Measurements from ENCODE around the gene NTRK3. TPM values are rescaled to one million over a fixed set of nuclear protein-coding genes. Genes with fewer than 3 reads are reported as not detected.
A peak's percentile ranks its signal among the peaks of the same experiment; 100 is the strongest.

NTRK3 gene
- total RNA-seq, 8 experiments from 2014 or later, result 1.2 to 41.6 (median 10.7) TPM

DNA sequence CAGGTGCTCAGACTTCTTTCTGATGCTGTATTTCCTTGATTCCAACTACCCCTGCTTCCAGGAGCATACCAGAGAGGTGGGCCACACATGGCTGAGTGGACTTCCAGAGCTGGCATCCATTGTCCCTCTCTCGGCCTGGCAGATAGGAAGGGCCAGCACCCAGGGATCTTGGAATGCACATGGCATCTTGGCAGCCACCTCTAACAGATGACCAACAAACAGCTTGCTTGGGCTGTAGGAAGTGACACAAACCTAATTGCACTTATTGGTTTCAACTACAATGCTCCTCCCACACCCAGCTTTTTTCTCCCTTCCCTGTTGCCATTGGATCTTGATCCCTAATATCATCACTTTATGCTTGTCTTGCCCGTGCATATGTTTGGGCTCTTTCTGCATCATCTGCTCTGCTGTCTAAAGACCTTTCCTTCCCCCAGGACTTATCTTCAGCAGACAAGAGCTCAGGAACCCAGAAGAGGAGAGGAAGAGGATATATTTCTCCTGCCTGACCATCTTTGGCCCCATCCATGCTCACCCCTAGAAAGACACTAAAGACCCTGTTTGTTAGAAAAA is 294.6 kb downstream of the NTRK3 start:
- peak in 2 of 8 experiments; percentile 37 to 42 for ATAC-seq (replicated peaks in 6 of 8)
- Histone ChIP-seq H3K27ac (no peak overlapping the region), H3K4me1 (replicated peaks in 1 of 2) (peaks cover 10 to 12% of the 10 kb centered on the region in 2 donors), H3K4me3 (no peak overlapping the region)
- 14 to 83% (median 55%) methylated on average over 1 to 2 of the region's 2 CpGs; no CpG with 5 or more reads in 4 of the 10 experiments for WGBS, 10 experiments
- in situ Hi-C loops (cut with MboI; ENCODE audit: low pct_unique_long_range_greater_than_20kb in 2 of 9, low sequenced_read_pairs in 9 of 9, unreplicated experiment in 9 of 9), result no loop called here

DNA sequence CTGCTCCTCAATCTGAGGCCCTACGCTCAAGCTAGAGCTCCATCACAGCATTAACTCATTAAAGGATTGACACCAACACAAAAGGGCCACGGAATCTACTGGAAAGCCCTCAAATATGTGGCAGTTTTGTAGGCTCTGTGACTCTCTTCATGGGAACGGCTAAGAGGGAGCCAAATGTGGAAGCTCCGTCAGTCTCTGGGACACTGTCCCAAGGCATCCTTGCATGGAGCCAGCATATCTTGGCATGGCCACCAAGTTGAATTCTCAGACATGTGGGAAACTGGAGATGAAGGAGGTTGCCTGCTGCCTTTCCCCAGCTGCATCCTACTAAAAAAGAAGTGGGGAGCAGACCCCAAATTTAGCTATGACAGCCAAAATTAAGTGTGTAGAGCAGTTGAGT is 296.9 kb downstream of the NTRK3 start:
- no peak for ATAC-seq (replicated peaks in 6 of 8)
- in situ Hi-C loops (cut with MboI; ENCODE audit: low pct_unique_long_range_greater_than_20kb in 2 of 9, low sequenced_read_pairs in 9 of 9, unreplicated experiment in 9 of 9), result no loop called here
- no peak overlapping the region for H3K4me3 ChIP-seq
- H3K4me1 ChIP-seq (replicated peaks in 1 of 2), result peaks cover 4 to 14% of the 10 kb centered on the region in 2 donors
- WGBS, 10 experiments, result 0 to 93% (median 20%) methylated on average over 1 to 2 of the region's 4 CpGs; no CpG with 5 or more reads in 5 of the 10 experiments
- H3K27ac ChIP-seq, result no peak overlapping the region

DNA sequence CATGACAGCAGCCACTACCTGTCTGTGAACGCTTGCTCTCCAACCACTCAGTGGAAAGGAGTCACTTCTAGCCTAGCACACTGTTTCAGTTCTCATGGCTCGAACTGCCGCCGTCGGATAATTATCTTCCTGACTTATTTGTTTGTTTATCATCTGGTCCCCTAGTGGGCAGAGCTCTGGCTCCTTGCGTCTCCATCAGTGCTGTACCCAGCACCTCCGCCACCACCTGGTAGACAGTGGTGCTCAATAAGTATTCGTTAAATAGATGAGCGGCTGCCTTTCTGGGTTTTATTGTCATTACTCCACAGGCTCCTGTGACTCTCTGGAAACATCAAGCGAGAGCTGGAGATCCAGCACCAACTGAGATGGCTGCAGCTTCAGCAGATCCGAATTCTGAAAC is 297.5 kb downstream of the NTRK3 start:
- Histone ChIP-seq H3K27ac (no peak overlapping the region), H3K4me3 (no peak overlapping the region), H3K4me1 (replicated peaks in 1 of 2) (peaks cover 10 to 16% of the 10 kb centered on the region in 2 donors)
- ATAC-seq (replicated peaks in 6 of 8), result peak in 1 of 8 experiments; percentile 41
- WGBS, 10 experiments, result 16 to 100% (median 81%) methylated on average over 1 to 11 of the region's 11 CpGs; no CpG with 5 or more reads in 3 of the 10 experiments
- in situ Hi-C loops (cut with MboI; ENCODE audit: low pct_unique_long_range_greater_than_20kb in 2 of 9, low sequenced_read_pairs in 9 of 9, unreplicated experiment in 9 of 9), result no loop called here

DNA sequence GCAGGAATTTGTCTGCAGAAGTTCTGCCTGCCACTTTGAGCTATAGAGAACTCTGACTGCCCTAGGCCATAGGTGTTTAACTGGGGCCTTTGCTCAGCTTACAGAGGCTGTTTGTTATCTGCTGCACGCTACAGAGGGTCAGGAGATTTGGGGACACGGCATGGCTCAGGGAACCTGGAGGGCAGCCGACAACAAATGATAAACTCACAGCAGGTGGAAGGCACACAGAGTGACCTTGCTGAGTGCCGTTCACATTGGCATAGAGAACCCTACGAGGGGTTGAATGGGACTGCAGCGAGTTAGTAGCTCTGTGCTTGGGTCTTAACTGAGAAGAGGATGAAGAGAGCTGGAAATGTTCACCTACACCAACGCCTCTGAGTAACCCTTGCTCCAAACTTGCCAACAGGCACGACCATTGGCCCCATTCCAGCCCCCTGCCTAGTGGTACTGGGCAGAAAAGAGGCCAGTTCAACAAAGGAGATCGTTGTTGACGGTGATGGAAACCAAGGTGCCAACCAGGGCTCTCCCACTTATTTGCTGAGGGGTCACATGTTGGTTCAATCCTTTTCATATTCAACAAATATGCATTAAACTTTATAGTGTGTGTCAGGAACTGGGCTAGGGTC is 301.1 kb downstream of the NTRK3 start:
- ATAC-seq (replicated peaks in 6 of 8), result no peak
- WGBS, 10 experiments, result 7 to 90% (median 79%) methylated on average over 1 to 9 of the region's 10 CpGs; no CpG with 5 or more reads in 2 of the 10 experiments
- peaks cover 12 to 23% of the 10 kb centered on the region in 2 donors for H3K4me1 ChIP-seq (replicated peaks in 1 of 2)
- H3K27ac ChIP-seq, result no peak overlapping the region
- in situ Hi-C loops (cut with MboI; ENCODE audit: low pct_unique_long_range_greater_than_20kb in 2 of 9, low sequenced_read_pairs in 9 of 9, unreplicated experiment in 9 of 9), result no loop called here
- H3K4me3 ChIP-seq, result no peak overlapping the region

DNA sequence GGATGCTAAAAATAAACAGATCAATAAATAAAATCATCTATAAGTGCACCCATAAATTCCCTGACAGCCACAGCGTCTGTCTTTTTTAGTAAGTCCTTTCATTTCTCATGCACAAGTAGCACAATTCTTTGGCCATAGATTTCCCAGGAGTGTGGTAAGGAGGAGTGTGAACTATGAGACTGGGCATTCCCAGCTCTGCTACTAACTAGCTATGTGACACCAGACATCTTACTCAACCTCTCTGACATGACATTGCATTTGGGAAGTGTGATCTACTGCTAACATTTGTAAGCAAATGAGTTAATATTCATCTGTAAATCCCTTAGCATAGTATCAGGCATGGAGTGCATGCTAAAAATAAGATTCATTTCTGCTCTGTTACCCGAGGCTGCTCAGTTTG is 301.7 kb downstream of the NTRK3 start:
- 0 to 67% (median 29%) methylated on average over 1 to 2 of the region's 2 CpGs; no CpG with 5 or more reads in 2 of the 10 experiments for WGBS, 10 experiments
- in situ Hi-C loops (cut with MboI; ENCODE audit: low pct_unique_long_range_greater_than_20kb in 2 of 9, low sequenced_read_pairs in 9 of 9, unreplicated experiment in 9 of 9), result no loop called here
- Histone ChIP-seq H3K4me1 (replicated peaks in 1 of 2) (peaks cover 12 to 23% of the 10 kb centered on the region in 2 donors), H3K4me3 (no peak overlapping the region), H3K27ac (no peak overlapping the region)
- peak; percentile 45 to 92 (median 68) for ATAC-seq (replicated peaks in 6 of 8)

DNA sequence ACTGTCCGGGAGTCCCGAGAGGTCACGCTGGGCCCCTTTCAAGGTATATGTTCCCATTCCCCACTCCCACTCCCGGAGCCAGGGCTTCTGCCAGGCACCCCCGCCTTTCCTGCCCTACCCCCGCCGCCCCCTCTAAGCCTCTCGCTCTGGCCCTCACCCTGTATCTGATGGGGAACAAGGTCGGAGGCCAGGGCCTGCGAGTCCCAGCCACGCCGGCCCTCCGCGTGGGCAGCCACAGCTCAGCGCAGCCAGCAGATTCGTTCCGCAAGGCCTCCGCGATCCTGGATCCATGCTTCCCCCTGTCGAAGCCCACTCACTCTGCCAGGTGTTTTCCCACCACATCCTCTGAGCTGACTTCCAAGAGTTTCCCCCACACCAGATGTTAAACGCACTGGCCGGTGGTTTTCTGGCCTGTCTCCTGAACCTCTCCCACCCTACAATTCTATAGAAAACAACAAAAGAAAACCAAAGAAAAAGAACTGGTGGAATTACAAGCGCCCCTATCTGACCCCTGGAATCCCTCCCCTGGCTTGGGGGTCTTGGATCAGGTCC is 303.7 kb downstream of the NTRK3 start:
- in situ Hi-C loops (cut with MboI; ENCODE audit: low pct_unique_long_range_greater_than_20kb in 2 of 9, low sequenced_read_pairs in 9 of 9, unreplicated experiment in 9 of 9), result no loop called here
- H3K27ac ChIP-seq, result no peak overlapping the region

DNA sequence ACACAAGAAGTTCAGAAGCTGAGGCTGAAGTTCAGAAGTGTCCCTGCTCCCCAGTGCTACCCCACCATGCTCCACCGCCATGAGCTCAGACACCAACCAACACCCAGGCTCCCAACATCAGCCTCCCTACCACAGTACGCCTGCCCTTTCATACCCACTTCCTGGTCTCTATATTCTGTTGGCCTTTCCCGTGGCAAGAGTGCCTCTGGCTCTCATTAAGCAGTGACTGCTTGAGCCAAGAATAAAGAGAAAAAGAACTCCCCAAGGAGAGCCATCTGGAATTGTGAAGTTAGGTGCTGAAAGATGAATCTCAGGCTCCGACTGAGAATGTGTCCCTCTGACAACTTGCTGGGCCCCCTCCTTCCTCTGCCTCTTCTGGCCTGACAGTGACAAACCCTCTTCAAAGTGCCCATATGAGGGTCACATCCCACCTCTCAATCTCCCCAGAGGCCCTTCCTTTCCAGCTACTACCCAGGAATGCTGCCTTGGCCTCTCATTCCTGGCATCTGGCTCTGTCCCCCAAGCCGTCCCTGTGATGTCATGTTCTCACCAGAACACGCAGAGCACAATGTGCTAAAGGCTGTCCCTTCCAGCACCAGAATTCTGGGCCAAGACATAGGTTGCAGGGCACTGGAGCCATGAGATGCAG is 306.8 kb downstream of the NTRK3 start:
- Histone ChIP-seq H3K4me1 (replicated peaks in 1 of 2) (peaks cover 8 to 17% of the 10 kb centered on the region in 2 donors), H3K4me3 (no peak overlapping the region), H3K27ac (no peak overlapping the region)
- WGBS, 10 experiments, result 0 to 100% (median 76%) methylated on average over 1 to 6 of the region's 6 CpGs; no CpG with 5 or more reads in 1 of the 10 experiments
- ATAC-seq (replicated peaks in 6 of 8), result no peak
- in situ Hi-C loops (cut with MboI; ENCODE audit: low pct_unique_long_range_greater_than_20kb in 2 of 9, low sequenced_read_pairs in 9 of 9, unreplicated experiment in 9 of 9), result no loop called here

More for the DNA sequence above, 303.7 kb downstream of the NTRK3 start:
- H3K4me3 ChIP-seq, result no peak overlapping the region
- 0 to 100% (median 100%) methylated on average over 1 to 4 of the region's 23 CpGs; no CpG with 5 or more reads in 7 of the 10 experiments for WGBS, 10 experiments
- no peak for ATAC-seq (replicated peaks in 6 of 8)
- peaks cover 12 to 23% of the 10 kb centered on the region in 2 donors for H3K4me1 ChIP-seq (replicated peaks in 1 of 2)

DNA sequence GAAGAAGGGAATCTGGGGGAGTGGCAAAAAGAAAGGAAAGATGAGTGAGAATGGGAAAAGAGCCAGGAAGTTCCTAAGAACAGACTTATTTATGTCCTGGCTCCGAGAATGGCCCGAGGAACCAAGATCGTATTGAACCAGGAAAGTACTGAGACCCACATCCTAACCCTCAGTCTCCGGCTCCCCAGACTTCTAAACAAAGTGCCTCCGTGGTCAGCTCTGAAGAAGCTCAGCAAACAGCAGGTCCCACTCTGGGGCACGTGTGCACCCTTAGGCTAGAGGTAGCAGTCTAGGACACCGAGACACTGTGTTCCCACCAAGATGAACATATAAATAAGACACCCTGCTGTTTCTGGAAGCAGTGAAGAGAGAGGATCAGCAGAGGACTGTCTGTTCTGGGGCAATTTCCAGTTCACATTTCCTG is 307.4 kb downstream of the NTRK3 start:
- no peak for ATAC-seq (replicated peaks in 6 of 8)
- in situ Hi-C loops (cut with MboI; ENCODE audit: low pct_unique_long_range_greater_than_20kb in 2 of 9, low sequenced_read_pairs in 9 of 9, unreplicated experiment in 9 of 9), result no loop called here
- 0 to 91% (median 45%) methylated on average over 2 to 7 of the region's 7 CpGs; no CpG with 5 or more reads in 2 of the 10 experiments for WGBS, 10 experiments
- Histone ChIP-seq H3K27ac (no peak overlapping the region), H3K4me1 (replicated peaks in 1 of 2) (peaks cover 6 to 11% of the 10 kb centered on the region in 2 donors), H3K4me3 (no peak overlapping the region)

DNA sequence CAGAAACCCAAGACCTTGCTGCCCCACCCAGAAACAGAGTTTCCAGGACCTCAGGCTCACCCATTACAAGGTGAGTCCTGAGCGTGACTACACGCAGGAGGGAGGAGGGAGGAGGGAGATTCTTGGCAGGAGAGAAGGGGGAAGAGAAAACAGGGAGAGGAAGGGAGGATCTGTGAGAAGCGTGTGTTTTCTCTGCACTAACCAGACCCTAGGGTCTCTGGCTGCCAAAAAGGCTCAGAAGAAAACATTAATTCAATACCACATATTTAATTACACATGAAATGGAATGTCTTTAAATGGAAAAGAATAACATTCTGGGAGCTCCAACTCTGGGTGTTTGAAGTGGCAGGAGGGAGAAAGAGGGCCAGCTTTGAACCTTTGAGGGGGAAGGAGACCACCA is 309.0 kb downstream of the NTRK3 start:
- no peak for ATAC-seq (replicated peaks in 6 of 8)
- no peak overlapping the region for H3K27ac ChIP-seq
- H3K4me3 ChIP-seq, result no peak overlapping the region
- 32 to 100% (median 75%) methylated on average over 1 to 3 of the region's 3 CpGs; no CpG with 5 or more reads in 3 of the 10 experiments for WGBS, 10 experiments
- peaks cover 3 to 4% of the 10 kb centered on the region in 2 donors for H3K4me1 ChIP-seq (replicated peaks in 1 of 2)
- in situ Hi-C loops (cut with MboI; ENCODE audit: low pct_unique_long_range_greater_than_20kb in 2 of 9, low sequenced_read_pairs in 9 of 9, unreplicated experiment in 9 of 9), result no loop called here

DNA sequence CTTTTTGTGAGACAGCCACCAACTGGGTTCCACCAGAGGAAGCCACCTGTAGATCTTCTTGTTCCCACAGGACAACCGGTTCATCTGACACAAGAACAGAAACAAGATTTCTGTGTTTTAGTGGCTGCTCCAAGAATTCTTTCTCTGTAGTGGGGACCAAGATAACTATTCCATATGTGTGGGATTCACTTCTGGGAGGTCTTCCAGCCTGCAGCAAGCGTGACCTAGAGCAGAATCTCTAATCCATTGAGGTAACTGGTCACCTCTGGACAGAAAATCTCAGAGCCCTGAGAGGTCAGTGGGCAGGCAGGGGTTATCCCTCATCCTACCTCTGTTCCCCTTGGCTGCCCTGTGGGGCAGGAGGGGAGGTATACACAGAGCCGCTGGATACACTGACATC is 311.3 kb downstream of the NTRK3 start:
- ATAC-seq (replicated peaks in 6 of 8), result no peak
- Histone ChIP-seq H3K27ac (no peak overlapping the region), H3K4me1 (replicated peaks in 1 of 2) (peaks cover 3 to 4% of the 10 kb centered on the region in 2 donors), H3K4me3 (no peak overlapping the region)
- 63 to 100% (median 95%) methylated on average over 1 to 3 of the region's 3 CpGs; no CpG with 5 or more reads in 6 of the 10 experiments for WGBS, 10 experiments
- in situ Hi-C loops (cut with MboI; ENCODE audit: low pct_unique_long_range_greater_than_20kb in 2 of 9, low sequenced_read_pairs in 9 of 9, unreplicated experiment in 9 of 9), result no loop called here

DNA sequence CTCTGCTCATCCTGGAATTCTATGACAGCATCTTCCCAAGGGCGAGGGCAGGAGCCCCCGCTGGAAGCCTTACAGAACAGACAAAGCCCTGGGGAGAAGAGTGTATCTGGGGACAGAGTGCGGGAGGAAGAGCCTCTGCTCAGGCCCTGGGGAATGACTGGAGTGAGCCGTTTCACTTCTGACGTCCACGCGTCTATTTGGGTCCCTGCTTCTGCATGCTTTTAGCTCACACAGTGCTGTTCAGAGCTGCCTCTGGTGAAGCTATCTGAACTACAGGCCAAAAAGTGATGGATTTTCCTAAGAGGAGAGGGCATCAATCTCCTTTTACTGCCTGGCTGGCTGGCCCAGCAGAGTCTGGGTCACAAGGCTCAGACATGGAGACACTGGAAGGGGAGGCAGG is 311.8 kb downstream of the NTRK3 start:
- H3K27ac ChIP-seq, result no peak overlapping the region
- no peak for ATAC-seq (replicated peaks in 6 of 8)
- in situ Hi-C loops (cut with MboI; ENCODE audit: low pct_unique_long_range_greater_than_20kb in 2 of 9, low sequenced_read_pairs in 9 of 9, unreplicated experiment in 9 of 9), result no loop called here
- no peak overlapping the region for H3K4me3 ChIP-seq
- WGBS, 10 experiments, result 0 to 92% (median 65%) methylated on average over 1 to 6 of the region's 7 CpGs; no CpG with 5 or more reads in 2 of the 10 experiments
- H3K4me1 ChIP-seq (replicated peaks in 1 of 2), result peaks cover 3 to 4% of the 10 kb centered on the region in 2 donors

DNA sequence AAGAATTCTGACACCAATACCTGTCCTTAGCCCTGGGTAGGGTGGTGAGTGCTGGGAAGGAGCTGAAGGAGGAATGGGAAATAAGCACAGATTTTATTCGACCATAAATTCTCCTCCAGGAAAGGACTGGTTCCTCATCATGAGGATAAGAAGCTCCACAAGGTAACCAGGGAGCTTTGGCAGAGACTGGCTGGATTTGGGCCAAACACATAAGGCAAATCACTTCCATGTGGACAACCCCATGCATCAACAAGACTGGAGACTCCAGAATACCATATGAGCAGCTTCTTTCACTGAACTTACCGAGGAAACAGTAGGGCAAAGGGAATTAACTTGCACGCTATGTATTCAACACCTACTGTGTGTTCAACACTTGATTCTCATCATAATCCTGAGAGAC is 312.5 kb downstream of the NTRK3 start:
- ATAC-seq (replicated peaks in 6 of 8), result peak in 2 of 8 experiments; percentile 29 to 66
- Histone ChIP-seq H3K4me1 (replicated peaks in 1 of 2) (peaks cover 3 to 4% of the 10 kb centered on the region in 2 donors), H3K4me3 (no peak overlapping the region), H3K27ac (no peak overlapping the region)
- in situ Hi-C loops (cut with MboI; ENCODE audit: low pct_unique_long_range_greater_than_20kb in 2 of 9, low sequenced_read_pairs in 9 of 9, unreplicated experiment in 9 of 9), result no loop called here
- WGBS, 10 experiments, result 0 to 100% (median 49%) methylated on average over 1 to 3 of the region's 3 CpGs; no CpG with 5 or more reads in 2 of the 10 experiments

DNA sequence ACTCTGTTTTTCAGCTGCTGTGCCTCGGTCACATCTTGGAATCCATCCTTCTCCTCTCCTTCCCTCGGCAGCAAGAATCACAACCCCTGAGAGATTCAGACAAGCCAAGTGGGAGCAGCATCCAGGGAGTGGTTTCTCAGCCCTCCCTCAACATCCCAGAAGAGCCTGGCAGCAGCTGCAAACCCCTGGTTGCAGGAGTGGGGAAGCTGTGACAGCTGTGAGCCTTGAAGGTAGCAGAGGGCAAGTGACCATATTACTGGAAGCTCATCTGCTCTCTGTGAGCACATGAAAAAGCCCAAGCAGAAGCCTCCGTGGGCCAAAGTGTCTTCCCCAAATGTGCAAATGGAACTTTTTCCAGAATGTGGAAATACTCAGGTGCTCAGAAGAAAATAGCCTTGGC is 312.9 kb downstream of the NTRK3 start:
- Histone ChIP-seq H3K4me3 (no peak overlapping the region), H3K4me1 (replicated peaks in 1 of 2) (peaks cover 3 to 4% of the 10 kb centered on the region in 2 donors), H3K27ac (no peak overlapping the region)
- no peak for ATAC-seq (replicated peaks in 6 of 8)
- WGBS, 10 experiments, result 8 to 100% (median 51%) methylated on average over 1 to 2 of the region's 3 CpGs; no CpG with 5 or more reads in 4 of the 10 experiments
- in situ Hi-C loops (cut with MboI; ENCODE audit: low pct_unique_long_range_greater_than_20kb in 2 of 9, low sequenced_read_pairs in 9 of 9, unreplicated experiment in 9 of 9), result no loop called here
